ENCODE measurements around the gene SPNS2.

SPNS2 gene

DNA sequence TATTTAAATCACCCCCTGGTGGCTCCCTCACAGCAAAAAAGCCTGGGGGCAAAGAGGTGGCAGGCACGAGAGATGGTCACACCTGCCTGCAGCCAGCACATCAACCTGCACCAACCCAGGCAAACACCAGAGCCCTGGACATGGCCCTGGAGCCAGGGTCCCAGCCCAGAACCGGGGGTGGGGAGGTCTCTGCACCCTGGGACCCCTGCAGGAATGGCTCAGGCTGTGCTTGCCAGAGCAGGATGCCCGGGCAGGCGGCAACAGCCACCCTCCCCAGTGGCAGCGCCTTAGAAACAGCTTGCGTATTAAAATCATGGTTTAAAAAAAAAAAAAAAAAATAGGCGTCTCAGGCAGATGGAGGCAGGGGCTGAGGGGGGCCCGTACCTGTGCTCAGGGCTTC lies 40.3 kb downstream of the SPNS2 start:
- no peak for DNase-seq

DNA sequence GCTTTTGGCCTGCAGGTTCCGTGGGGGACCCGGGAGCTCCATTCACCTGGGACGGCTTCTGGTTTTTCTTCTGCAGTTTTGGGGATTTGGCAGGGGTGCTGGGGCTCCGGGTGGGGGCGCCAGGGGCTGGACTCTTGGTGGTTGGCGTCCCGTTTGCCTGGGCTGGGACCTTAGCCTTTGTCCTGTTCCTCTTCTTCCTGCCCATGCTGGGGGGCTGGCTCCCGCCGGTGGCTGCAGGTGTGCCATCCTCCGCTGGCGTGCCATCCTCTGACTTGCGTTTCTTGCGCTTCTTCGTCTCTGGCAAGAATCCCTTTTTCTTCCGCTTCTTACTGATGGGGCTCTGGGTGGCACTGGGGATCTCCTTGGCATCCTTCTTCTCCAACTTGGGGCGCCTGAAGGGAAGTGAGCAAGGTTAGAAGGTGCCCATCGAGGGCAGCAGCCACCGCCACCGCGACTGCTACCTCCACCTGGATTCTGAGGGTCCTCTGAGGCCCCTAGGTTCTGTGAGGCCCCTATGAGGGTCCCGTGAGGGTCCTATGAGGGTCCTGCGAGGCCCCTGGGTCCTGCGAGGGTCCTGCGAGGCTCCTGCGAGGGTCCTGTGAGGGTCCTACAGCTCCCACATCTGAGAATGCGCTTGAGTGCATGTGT lies 41.0 kb downstream of the SPNS2 start:
- no peak for DNase-seq

DNA sequence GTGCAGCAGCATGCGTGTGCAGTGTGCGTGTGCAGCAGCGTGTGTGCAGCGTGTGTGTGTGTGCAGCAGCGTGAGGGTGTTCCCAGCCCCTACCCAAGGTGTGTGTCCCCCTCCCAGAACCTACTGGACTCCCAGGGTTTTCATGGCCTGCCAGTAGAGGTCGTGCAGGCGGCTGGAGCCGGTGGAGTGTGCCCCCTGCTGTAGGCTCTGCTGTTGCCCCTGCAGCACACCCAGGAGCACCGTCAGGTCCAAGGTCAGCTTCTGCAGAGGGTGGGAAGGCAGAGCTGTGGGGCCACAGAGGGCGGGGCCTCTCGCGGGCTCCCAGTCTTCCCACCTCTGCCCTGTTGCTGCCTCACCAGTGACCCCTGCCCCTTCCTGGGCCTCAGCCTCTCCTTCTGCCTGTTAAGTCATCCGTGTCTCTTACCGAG lies 41.6 kb downstream of the SPNS2 start:
- no peak for DNase-seq

DNA sequence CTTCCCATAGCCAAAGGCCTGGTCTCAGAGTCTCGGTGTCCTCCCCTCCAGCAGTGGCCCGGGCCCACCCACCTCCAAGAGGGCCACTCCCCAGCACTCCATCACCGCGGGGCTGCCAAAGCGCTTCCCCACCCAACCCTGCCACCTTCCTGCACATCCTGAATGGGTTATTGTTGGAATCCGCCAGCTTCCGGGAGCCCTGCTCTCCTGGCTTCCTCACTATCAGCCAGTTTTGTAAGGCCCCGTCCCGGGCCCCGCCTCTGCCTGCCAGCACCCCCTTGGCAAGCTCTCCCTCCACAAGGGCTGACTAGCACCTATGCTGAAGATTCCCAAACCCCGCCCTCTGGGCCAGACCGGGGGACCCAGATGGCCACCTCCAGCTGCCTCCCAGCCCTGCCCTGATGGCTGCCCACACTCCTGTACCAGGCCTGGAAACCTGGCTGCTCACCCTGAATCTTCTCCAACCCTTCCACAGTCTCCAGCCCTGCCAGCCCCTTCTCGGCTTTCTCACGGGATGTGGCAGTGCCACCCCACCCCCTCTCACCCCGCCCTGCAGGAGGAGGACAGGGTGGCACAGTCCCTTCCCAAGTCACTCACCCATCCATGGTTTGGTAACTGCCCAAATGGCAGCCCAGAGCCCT lies 42.1 kb downstream of the SPNS2 start:
- no peak for DNase-seq

DNA sequence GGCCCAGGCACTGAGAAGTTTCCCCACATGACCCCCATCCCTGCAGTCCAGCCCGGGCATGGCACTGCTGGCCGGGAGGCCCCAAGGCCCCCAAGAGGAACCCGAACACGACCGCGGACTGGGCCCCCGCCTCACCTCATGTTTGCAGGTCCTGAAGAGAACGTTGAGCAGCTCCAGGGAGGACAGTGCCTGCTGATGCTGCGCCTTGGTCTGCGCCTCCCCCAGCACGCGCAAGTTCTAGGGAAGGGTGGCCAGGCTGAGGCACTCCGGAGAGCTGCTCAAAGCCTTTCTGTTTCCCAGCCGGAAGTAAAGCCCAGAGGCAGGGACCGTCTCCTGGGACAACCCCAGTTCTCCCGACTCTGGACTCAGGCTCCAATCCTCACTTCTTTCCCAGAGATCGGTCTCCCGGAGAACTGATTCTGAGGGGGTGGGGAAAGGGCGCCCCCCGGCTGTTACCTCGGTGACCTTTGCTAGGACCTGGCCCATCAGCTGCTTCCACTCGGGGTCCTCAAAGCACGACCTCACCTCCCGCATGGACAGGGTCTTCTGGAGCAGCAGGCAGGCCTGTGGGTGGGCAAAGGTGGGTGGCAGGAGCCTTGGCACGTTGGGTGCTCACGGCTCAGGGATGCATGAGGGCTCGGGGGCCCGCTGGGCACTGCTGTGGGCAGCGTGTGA lies 42.8 kb downstream of the SPNS2 start:
- DNase-seq = no peak

DNA sequence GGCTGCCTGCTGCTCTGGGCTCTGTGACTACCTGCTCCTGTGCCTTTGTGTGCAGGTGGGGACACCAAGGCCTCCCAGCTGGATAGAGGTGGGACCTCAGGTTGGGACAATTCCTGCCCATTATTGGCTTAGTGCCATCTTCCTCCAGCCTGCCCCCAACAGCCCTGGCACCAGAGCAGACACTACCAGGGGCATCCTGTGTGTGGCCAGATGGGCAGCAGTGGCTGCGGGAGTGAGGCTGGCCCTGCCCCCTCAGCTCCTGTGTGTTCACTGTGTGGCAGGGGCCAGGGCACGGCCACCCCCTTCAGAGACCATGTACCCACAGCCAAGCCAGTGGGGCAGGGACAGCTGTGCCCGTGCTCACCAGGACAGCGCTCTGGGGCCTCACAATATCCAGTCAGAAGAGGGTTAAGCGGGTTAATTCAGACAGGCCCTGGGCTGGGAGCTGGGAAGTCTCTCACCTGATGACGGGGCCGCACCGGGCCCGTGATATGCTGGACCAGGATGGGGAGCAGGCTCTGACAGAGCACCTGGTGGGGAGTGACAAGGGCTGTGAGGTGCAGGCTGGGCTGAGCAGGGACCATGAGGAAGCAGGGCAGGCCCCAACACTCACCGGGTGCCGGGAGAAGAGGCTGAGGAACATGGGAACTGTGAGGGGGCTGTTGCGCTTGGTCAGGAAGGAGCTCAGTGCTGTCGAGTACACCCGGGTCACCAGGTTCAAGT lies 43.5 kb downstream of the SPNS2 start:
- no peak for DNase-seq

DNA sequence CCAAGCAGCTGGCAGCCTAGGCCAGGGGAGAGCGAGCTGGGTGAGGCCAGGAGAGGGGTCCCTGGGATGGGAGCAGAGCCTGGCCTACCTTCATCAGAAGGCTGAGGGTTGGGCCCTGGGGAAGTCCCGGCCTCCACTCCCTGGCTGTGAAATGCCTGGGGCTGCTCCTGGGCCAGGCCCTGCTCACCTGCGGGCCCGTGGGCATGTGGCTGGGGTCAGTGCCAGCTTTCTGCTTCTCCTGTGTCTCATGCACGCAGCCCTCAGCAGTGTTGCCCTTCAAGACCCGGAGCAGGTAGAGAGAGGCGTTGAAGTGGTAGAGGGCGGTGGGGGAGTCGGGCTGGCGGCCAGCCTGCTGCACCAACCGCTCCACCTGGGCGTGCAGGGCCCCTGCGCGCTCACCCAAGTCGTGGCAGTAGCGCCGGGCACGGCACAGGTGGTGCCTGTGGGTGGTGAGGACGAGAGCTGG lies 44.1 kb downstream of the SPNS2 start:
- no peak for DNase-seq

DNA sequence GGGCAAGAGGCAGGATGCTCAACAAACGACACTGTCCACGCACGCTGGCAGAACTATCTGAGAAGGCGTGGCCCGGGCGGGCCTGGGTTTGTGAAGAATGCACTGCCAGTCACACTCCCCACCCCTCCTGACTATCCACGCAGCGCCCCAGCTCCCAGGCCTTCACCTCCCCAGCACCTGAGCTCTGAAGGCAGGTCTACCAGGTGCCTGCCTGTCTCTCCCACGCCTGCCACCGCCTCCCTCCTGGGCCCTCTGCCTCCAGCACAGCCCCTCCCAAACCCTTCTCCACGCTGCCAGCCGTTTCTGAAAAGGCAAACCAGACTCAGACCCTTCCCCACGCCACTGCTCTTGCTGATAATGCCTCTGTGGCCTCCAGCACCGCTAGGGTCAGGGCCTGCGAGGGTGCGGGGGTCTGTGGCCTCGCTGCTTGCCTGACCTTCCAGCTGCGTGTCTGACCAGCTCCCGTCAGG lies 44.9 kb downstream of the SPNS2 start:
- DNase-seq = no peak

DNA sequence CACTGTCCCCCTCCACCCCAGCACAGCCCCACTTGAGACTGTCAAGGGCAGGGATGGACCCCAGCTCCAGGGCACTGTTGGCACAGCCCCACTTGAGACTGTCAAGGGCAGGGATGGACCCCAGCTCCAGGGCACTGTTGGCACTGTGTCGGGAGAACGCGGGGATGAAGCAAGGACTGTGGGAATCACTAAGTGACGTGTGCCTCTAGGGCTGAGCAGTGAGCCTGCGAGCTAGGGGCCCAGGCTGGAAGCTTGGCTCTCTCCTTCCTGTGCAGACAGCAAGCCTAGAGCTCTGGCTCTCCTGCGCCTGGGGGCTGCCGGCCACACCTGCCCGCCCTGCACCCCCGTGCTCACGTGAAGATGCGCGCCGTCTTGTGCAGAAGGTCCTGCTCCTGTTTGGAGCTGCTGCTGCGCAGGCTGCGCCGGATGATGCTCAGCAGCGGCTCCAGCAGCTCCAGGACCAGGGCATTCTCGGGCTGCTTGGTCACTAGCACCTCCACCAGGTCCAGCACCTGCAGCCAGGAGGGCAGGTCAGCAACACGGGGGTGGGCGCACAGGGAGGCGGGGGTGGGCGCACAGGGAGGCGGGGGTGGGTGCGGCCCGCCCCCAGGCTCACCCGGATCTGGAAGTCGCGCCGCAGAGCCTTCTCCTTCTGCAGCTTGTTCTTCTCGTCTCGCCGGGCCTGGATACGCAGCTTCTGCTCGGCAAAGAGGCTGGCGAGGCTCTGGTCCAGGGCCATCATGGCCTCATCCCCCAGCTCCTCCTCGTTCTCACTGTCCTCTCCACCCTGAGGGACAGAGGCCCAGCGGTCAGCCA lies 45.7 kb downstream of the SPNS2 start:
- DNase-seq = no peak

DNA sequence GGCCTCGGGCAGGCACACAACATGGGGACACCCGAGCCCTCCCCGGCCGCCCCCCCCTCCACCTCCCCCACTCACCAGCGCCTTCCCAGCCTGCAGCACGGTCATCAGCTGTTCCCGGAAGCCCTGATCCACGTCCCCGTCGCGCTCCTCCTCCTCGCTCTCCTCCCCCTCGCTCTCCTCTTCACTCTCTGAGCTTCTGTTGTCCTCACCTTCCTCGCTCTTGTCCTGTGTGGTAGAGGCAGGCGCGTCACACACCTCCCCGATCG lies 46.2 kb downstream of the SPNS2 start:
- DNase-seq = no peak

DNA sequence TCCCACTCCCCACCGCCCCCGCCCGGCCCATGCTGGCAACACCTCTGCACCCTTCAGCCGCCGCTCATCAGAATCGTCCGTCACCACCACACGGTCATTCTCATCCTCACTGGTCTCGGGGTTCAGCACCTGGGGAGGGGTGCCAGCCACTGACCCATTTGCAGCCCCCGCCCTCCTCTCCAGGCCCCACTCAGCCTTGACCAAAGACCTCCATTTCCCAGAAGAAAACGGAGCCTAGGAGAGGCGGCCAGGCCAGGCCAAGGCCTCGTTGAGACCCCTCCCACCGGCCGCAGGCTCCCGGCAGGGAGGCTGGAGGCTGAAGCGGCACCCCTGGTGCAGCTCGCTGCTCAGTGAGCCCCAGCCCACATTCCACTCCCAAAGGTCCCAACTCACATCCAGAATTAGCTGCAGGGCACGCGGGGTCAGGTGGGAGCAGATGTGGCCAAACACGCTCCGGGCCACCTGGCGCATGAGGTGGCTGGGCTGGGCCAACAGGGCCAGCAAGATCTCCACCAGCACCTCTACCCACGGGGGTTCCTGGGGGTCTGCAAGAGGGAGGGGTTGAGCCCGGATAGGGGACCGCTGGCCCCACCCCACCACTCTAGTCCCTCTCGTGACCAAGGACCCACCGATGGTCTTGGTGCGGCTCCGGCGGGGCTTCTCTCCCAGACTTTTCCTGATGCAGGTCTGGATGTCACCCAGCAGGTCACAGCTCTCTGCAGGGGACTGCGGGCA lies 46.7 kb downstream of the SPNS2 start:
- no peak for DNase-seq

DNA sequence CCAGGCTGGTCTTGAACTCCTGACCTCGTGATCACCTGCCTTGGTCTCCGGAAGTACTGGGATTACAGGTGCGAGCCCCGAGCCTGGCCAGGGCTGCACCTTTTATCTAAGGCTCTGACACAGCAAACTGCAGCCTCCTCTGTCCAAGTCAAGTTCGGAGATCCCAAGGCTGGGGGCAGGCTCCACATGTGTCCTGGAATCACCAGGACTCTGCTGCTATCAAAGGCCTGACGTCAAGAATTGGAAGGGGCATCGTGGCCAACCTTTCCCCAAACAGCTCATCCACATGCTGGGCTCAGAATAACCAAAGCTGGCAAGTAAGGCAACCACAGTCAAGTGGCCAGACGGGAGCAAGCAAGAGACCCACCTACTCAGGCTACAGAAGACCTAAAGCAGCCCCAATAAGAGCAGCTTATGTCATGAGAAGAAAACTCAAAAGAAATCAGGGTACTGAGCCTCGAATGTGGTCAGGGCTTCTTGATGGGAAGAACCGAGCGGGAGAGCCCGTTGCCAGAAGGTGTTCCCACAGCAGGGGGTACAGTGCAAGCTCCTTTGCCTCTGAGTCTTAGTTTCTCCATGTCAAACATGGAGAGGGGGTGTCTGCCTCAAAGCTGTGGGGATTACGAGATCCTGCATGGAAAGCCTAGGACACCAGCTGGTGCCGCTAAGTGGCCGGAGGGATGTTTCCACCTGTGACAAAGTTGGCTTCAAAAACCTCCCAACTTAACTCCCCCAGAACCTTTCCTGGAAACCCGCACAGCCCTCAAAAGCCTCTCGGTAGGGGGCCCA lies 48.6 kb downstream of the SPNS2 start:
- DNase-seq = no peak

DNA sequence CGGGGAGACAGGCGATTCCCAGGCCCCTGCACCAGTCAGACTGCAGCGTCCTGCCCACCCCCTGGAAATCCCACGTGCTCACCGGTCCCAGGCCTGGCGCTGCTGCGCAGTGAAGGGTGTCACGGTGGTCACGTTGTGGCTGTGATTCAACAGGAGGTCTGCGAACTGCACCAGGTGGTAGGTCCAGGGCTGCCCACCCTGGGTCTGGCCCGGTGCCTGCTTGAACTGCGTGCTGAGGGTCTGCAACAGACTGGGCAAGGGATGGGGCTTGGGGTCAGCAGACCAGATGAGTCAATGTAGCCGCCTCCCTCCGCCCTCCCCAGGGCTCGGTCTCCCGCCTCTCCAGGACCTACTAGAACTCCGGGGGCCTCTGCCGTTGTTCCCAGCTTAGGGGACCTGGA lies 49.4 kb downstream of the SPNS2 start:
- no peak for DNase-seq

DNA sequence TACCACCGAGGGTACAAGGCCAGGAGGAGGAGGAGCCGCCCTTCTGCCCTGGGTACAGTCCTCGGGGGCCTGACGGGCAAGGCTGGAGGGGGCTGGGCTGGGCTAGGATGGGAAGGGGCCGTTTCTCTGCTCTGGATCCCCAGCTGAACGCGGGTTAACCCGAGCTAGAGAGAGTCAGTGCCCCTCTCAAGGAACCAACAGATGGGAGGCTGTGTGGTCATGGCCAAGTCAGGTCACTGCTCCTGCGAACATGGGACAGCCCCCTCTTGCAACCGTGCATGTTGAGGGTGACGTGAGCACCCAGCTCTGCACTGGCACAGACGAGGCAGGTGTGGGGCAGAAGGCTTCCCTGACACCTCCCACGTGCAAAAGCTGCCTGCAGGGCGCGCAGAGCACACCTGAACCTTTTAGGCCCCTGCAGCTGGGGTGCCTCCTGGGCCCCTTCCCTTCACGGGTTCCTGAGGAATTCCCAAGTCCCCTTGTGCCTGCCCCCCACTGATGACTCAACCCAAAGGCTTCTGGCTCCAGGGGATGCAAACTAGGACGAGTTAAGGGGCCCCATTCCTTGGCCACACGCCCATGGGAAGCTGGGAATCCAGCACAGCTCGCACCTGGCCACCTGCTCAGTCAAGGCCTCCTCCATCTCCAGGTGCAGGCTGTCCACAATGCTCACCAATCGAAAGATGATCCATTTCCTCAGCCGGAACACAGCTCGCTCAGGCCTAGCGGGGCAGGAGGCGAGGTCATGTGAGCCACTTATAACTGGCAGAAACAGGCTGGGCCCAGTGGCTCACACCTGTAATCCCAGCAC lies 50.2 kb downstream of the SPNS2 start:
- DNase-seq = no peak

DNA sequence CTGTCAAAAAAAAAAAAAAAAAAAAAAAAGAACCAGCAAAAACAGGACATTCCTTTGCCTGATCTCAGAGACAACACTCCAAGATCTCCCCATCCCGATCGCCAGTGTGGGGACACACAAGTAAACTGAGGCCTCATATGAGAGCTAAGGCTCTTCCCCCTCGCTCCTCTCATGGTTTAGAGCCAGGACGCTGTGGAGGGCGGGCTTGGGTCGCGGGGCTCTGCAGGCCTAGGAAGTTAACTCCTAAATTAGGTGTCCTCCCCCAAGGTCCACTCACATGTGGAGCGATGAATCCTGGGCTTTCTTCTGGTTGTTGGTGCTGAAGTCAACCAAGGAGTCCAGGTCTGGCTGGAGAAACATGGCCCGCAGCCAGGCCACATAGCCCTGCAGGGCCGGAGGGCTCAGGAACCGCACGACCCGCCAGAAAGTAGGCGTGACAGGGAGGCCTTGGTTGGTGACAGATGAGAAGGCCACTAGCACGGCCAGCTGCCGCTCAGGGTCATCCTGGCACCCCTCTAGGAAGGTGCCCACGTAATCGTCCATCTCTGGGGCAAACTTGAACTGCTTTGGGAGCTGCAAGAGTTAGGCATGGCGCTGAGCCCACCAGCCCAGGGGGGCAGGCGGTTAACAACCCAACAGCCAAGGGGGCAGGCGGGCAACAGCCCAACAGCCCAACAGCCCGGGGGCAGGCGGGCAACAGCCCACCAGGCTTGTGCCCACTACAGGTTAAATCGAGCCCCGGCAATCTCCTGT lies 51.3 kb downstream of the SPNS2 start:
- DNase-seq = no peak

DNA sequence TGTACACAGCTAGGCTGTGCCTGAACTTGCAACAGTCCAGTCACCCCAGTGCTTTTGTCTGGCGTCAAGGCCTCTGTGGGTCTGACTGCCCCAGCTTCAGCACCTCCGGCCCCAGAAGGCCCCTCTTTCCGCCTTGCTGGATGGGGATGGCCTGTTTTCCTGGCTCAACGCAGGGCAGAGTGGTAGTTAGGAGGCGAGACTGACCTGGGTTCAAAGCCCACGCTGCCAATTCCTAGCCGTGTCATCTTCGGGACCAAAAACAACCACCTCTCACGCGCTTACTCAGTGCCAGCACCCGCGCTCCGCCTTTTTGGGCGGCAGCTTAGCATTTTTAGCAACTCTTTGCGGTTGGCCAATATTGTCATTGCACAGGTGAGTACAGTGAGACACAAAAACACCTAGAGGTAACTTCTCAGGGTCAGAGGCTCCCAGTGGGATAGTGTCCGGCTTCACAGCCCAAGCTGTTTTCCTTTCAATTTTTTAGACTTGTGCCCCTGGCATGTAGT lies 51.9 kb downstream of the SPNS2 start:
- DNase-seq = no peak

DNA sequence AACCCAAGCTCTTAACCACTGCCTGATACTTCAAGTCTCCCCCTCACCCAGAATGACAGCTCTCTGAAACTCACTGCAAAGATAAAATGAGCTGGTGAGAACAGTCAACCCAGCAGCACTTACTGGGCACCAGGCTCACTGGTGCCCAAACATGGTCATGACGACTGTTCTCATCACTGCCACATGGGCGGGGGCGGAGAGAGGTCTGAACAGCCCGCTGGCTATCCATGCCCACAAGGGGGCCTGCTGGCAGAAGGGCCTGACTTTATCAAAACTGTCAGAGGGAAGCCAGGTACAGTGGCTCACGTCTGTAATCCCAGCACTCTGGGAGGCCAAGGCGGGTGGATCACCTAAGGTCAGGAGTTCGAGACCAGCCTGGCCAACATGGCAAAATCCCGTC lies 52.5 kb downstream of the SPNS2 start:
- no peak for DNase-seq

DNA sequence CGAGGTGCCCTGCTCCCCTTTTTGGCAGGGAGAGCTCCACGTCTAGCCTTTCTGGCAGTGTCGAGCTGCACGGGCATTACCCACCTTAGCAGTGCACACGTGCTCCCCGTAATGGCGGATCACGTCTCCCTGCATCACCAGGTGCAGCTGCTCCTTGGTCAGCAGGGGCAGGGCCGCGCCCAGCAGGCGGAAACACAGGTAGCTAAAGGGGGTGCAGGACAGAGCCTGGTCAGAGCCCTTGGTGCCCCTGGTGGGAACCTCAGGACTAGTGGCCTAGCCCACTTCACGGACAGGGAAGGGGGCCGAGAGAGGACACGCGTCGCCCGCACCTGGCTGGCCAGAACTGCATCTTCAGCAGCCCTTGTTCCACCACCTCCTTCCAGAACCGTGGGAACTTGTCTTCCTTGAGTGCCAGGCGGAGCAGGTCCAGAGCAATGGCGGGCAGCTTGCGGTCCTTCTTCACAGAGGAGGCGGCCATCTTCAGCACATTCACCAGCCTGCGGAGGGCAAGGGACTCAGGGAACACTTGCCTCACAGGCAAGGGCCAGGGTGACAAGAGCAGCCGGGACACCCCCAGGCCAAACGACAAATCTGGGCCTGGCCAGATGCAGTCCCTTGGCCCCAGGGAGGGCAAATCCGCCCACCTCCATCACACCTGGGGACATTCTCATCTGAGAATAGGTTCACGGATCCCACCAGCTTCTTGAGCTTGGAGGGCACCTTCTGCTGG lies 53.3 kb downstream of the SPNS2 start:
- no peak for DNase-seq

DNA sequence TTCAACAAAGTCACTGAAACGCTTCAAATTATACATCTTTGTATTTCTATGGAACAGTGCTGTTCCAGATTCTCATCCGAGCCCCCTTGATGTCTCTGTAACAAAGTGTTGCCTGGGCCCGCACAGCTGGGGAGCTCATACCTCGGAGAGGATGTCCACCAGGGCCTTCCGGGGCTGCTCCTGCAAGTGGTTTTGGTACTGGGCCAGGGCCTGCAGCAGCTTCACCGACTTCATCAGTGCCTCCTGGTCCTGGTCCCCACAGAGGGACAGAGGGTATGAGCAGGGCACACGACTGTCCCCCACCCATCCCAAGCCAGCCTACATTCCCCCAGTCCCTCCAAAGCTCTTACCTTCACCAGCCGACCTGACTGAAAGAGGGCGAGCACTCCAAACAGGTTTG lies 55.0 kb downstream of the SPNS2 start:
- DNase-seq = no peak
